SK-N-SH (cell line): ENCODE results near the gene ODAD3.
"Not testable (repeated sequence)": the region's sequence is repeated elsewhere in the genome, so short reads cannot be mapped to it uniquely, and the experiment has no call there.

ENCODE experiments used
- EP300 ChIP-seq, 2 experiments: IDR thresholded peaks; 2 replicates each; pipeline versions ENCODE4 v1.4.0 to v1.6.1; 2012; ENCODE audit warnings: borderline replicate concordance in 1 of 2, low read depth in 1 of 2, low read length in 1 of 2
- FOXJ3 ChIP-seq: sonication (generic); formaldehyde crosslinking; IDR thresholded peaks from 2 replicates; pipeline ENCODE4 v1.5.1; 2020; ENCODE audit warnings: mild to moderate bottlenecking, missing genetic modification reagents
- FOXM1 ChIP-seq: IDR thresholded peaks from 2 replicates; pipeline ENCODE4 v1.4.0; 2012; ENCODE audit warnings: low read depth, mild to moderate bottlenecking
- MXI1 ChIP-seq: IDR thresholded peaks from 2 replicates; pipeline ENCODE4 v1.6.1; 2012; ENCODE audit warnings: mild to moderate bottlenecking, low read depth, low read length, improper control_type of control experiment
- POLR2AphosphoS5 ChIP-seq: IDR thresholded peaks from 2 replicates; pipeline ENCODE4 v1.6.1; 2012; ENCODE audit warnings: low read depth, low read length
- RCOR1 ChIP-seq: fragments of 150-350 bp; IDR thresholded peaks from 2 replicates; pipeline ENCODE4 v1.6.1; 2017; ENCODE audit warnings: antibody characterized with exemption, low read length
- RFX5 ChIP-seq: IDR thresholded peaks from 2 replicates; pipeline ENCODE4 v1.6.1; 2012; ENCODE audit warnings: mild to moderate bottlenecking, improper control_type of control experiment, low read length
- TF ChIP-seq, protein P1 (sequence below): fragments of 200-600 bp; sonication (generic); IDR thresholded peaks from 2 replicates; pipeline ENCODE4 v1.6.1; 2017; ENCODE audit warnings: antibody characterized with exemption, mild to moderate bottlenecking, moderate library complexity
- TF ChIP-seq, protein P2 (sequence below): IDR thresholded peaks from 2 replicates; pipeline ENCODE4 v1.4.0; 2012; ENCODE audit warnings: low read depth, borderline replicate concordance
- TF ChIP-seq, protein P3 (sequence below): IDR thresholded peaks from 2 replicates; pipeline ENCODE4 v1.6.1; 2012; ENCODE audit warnings: mild to moderate bottlenecking, low read depth, low read length, moderate library complexity

DNA sequence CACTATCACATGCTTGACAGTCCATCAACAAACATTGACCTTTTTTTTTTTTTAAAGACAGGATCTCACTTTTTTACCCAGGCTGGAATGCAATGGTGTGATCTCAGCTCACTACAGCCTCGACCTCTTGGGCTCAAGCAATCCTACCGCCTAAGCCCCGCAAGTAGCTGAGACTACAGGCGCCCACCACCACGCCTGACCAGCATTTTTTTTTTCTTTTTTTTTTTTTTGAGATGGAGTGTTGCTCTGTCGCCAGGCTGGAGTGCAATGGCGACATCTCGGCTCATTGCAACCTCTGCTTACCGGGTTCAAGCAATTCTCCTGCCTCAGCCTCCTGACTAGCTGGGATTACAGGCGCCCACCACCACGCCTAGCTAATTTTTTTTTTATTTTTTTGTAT lies 24.0 kb upstream of the ODAD3 start:
- TF ChIP-seq EP300 (IDR thresholded peaks at IDR 0.05; ENCODE audit: borderline replicate concordance in 1 of 2, low read depth in 1 of 2, low read length in 1 of 2); POLR2AphosphoS5; FOXJ3 (CRISPR knock-in tag); RFX5; MXI1; RCOR1; FOXM1: not testable (repeated sequence)
- TF ChIP-seq, protein P1, sequence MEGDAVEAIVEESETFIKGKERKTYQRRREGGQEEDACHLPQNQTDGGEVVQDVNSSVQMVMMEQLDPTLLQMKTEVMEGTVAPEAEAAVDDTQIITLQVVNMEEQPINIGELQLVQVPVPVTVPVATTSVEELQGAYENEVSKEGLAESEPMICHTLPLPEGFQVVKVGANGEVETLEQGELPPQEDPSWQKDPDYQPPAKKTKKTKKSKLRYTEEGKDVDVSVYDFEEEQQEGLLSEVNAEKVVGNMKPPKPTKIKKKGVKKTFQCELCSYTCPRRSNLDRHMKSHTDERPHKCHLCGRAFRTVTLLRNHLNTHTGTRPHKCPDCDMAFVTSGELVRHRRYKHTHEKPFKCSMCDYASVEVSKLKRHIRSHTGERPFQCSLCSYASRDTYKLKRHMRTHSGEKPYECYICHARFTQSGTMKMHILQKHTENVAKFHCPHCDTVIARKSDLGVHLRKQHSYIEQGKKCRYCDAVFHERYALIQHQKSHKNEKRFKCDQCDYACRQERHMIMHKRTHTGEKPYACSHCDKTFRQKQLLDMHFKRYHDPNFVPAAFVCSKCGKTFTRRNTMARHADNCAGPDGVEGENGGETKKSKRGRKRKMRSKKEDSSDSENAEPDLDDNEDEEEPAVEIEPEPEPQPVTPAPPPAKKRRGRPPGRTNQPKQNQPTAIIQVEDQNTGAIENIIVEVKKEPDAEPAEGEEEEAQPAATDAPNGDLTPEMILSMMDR = not testable (repeated sequence)
- TF ChIP-seq, protein P2, sequence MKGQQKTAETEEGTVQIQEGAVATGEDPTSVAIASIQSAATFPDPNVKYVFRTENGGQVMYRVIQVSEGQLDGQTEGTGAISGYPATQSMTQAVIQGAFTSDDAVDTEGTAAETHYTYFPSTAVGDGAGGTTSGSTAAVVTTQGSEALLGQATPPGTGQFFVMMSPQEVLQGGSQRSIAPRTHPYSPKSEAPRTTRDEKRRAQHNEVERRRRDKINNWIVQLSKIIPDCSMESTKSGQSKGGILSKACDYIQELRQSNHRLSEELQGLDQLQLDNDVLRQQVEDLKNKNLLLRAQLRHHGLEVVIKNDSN = not testable (repeated sequence)
- TF ChIP-seq, protein P3, sequence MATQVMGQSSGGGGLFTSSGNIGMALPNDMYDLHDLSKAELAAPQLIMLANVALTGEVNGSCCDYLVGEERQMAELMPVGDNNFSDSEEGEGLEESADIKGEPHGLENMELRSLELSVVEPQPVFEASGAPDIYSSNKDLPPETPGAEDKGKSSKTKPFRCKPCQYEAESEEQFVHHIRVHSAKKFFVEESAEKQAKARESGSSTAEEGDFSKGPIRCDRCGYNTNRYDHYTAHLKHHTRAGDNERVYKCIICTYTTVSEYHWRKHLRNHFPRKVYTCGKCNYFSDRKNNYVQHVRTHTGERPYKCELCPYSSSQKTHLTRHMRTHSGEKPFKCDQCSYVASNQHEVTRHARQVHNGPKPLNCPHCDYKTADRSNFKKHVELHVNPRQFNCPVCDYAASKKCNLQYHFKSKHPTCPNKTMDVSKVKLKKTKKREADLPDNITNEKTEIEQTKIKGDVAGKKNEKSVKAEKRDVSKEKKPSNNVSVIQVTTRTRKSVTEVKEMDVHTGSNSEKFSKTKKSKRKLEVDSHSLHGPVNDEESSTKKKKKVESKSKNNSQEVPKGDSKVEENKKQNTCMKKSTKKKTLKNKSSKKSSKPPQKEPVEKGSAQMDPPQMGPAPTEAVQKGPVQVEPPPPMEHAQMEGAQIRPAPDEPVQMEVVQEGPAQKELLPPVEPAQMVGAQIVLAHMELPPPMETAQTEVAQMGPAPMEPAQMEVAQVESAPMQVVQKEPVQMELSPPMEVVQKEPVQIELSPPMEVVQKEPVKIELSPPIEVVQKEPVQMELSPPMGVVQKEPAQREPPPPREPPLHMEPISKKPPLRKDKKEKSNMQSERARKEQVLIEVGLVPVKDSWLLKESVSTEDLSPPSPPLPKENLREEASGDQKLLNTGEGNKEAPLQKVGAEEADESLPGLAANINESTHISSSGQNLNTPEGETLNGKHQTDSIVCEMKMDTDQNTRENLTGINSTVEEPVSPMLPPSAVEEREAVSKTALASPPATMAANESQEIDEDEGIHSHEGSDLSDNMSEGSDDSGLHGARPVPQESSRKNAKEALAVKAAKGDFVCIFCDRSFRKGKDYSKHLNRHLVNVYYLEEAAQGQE = not testable (repeated sequence)
